Breast epithelium (tissue), 3 donors: ENCODE data around the gene PHACTR1.

Source experiments
- CTCF ChIP-seq, 3 donors: fragments of 450-650 bp; IDR thresholded peaks; one replicate each; pipeline ENCODE4 v1.5.1; 2016 to 2017; ENCODE audit warnings: antibody characterized with exemption in 3 of 3, mild to moderate bottlenecking in 3 of 3, moderate library complexity in 3 of 3
- POLR2A ChIP-seq: fragments of 450-650 bp; IDR thresholded peaks from one replicate; pipeline ENCODE4 v1.6.1; 2016; ENCODE audit warnings: antibody characterized with exemption, mild to moderate bottlenecking, moderate library complexity

DNA sequence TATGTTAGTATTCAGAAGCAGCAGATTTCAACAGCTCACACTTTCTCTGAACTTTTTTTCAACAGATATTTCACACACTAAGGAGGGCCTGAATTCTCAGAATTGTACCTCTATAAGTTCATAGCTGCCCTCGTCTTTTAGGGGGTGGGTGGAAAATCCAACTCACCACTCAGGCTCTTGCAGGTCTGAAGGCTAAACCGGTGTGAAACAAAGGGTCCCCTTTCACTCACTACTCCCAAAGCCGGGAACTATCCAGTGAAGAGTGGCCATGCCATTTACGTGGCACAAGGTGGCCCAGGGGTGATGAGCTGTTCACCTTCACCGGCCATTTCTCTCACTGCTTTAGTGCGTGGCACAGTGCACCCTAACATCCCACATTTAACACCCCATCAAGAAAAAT lies 587.5 kb downstream of the PHACTR1 start:
- TF ChIP-seq CTCF (IDR thresholded peaks at IDR 0.05) (no peak), POLR2A (no peak)
